Karpas-422 (cell line): ENCODE data around the gene AKNA. TPM values are rescaled to one million over a fixed set of nuclear protein-coding genes. Genes with fewer than 3 reads are reported as not detected.

Source experiments
- DNase-seq: peaks from one replicate; pipeline ENCODE4 v3.0.0-alpha.2; 2015
- H2AFZ ChIP-seq: fragments of 200-600 bp; sonication (generic); 2 replicates; pipeline ENCODE4 v1.6.1; 2014; ENCODE audit warnings: antibody characterized with exemption, low read length, mixed read lengths
- H3K27ac ChIP-seq: fragments of 200-600 bp; sonication (generic); 2 replicates; pipeline ENCODE4 v1.5.1; 2014; ENCODE audit warnings: mild to moderate bottlenecking, low read length, moderate library complexity
- H3K27me3 ChIP-seq: fragments of 200-600 bp; sonication (generic); 2 replicates; pipeline ENCODE4 v1.6.1; 2014; ENCODE audit warnings: low read length, mixed read lengths
- H3K36me3 ChIP-seq: fragments of 200-600 bp; sonication (generic); 2 replicates; pipeline ENCODE4 v1.6.1; 2014; ENCODE audit warnings: low read length, mixed read lengths; ENCODE audit not compliant: insufficient read depth
- H3K4me1 ChIP-seq: fragments of 200-600 bp; sonication (generic); 2 replicates; pipeline ENCODE4 v1.6.1; 2014; ENCODE audit warnings: mild to moderate bottlenecking, low read length, mixed read lengths
- H3K4me2 ChIP-seq: fragments of 200-600 bp; sonication (generic); 2 replicates; pipeline ENCODE4 v1.6.1; 2014; ENCODE audit warnings: low read length, low read depth, mild to moderate bottlenecking; ENCODE audit not compliant: poor library complexity, severe bottlenecking
- H3K4me3 ChIP-seq: fragments of 200-600 bp; sonication (generic); 2 replicates; pipeline ENCODE4 v1.5.1; 2014; ENCODE audit warnings: mild to moderate bottlenecking, antibody characterized with exemption, low read length, mixed read lengths
- H3K79me2 ChIP-seq: fragments of 200-600 bp; sonication (generic); 2 replicates; pipeline ENCODE4 v1.6.1; 2014; ENCODE audit warnings: mild to moderate bottlenecking, low read length, mixed read lengths
- H3K9ac ChIP-seq: fragments of 200-600 bp; sonication (generic); 2 replicates; pipeline ENCODE4 v1.6.0; 2014; ENCODE audit warnings: low read length
- H3K9me2 ChIP-seq: fragments of 200-600 bp; sonication (generic), shearing (Covaris generic); replicated peaks from 2 replicates; pipeline ENCODE4 v1.6.0; 2014; ENCODE audit warnings: mild to moderate bottlenecking, low read length, moderate library complexity; ENCODE audit not compliant: insufficient read depth
- H3K9me3 ChIP-seq: fragments of 300-700, 200-600 bp; sonication (generic); 2 replicates; pipeline ENCODE4 v1.6.1; 2014; ENCODE audit warnings: low read length, mixed read lengths
- H4K20me1 ChIP-seq: fragments of 200-600 bp; sonication (generic); 2 replicates; pipeline ENCODE4 v1.6.1; 2014; ENCODE audit warnings: mild to moderate bottlenecking, antibody characterized with exemption, low read length, low read depth; ENCODE audit not compliant: insufficient read depth
- total RNA-seq: library from RNA; depleted of rRNA; stranded (reverse); fragments of >200 nt; shearing (Covaris generic); gene quantifications from 2 replicates; pipeline ENCODE4 v1.2.3, GENCODE V29; 2014; ENCODE audit warnings: low replicate concordance

Gene AKNA
- total RNA-seq, 1 experiment from 2014 or later: 77.9 TPM

GRCh38 chr9:114431003-114431402 is 43.2 kb upstream of the AKNA start:
- DNase-seq: no peak
- Histone ChIP-seq H3K9ac (no peak overlapping the region), H3K27me3 (no peaks in the 10 kb centered on the region), H3K4me3 (no peak overlapping the region), H3K79me2 (no peaks in the 10 kb centered on the region), H4K20me1 (no peaks in the 10 kb centered on the region), H3K9me2 (no peaks in the 10 kb centered on the region), H3K9me3 (no peaks in the 10 kb centered on the region), H3K27ac (no peak overlapping the region), H3K4me1 (no peaks in the 10 kb centered on the region), H3K36me3 (no peaks in the 10 kb centered on the region), H2AFZ (no peak overlapping the region), H3K4me2 (no peak overlapping the region)

DNA sequence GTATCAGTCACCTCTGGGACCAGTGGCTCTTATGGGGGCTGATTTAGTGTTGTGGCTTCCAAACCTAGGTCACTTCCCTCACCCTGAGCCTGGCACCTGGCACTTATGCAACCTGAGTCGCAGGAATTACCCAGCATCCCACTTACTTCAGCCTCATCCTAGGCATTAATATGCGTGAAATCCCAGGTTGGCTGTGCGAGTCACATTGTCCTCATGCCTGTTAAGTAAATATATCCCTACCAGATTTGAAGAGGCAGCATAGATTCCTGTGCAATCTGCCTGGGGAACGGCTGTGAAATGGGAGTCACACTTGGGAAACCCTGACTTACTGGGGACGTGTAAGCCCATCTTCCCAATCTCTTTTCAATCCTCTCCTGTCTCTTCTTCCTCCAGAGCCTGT is 42.7 kb upstream of the AKNA start:
- Histone ChIP-seq H3K9me2 (no peaks in the 10 kb centered on the region), H4K20me1 (no peaks in the 10 kb centered on the region), H3K27ac (no peak overlapping the region), H3K4me1 (no peaks in the 10 kb centered on the region), H3K9ac (no peak overlapping the region), H3K27me3 (no peaks in the 10 kb centered on the region), H2AFZ (no peak overlapping the region), H3K36me3 (no peaks in the 10 kb centered on the region), H3K4me3 (no peak overlapping the region), H3K4me2 (no peak overlapping the region), H3K79me2 (no peaks in the 10 kb centered on the region), H3K9me3 (no peaks in the 10 kb centered on the region)
- DNase-seq: no peak

- Histone ChIP-seq H3K4me1 (no peaks in the 10 kb centered on the region), H3K4me3 (no peak overlapping the region), H3K27ac (no peak overlapping the region), H3K9me2 (no peaks in the 10 kb centered on the region), H3K27me3 (no peaks in the 10 kb centered on the region), H2AFZ (no peak overlapping the region), H3K9me3 (no peaks in the 10 kb centered on the region), H3K4me2 (no peak overlapping the region), H3K79me2 (no peaks in the 10 kb centered on the region), H4K20me1 (no peaks in the 10 kb centered on the region), H3K9ac (no peak overlapping the region), H3K36me3 (no peaks in the 10 kb centered on the region)
- DNase-seq: no peak
Measured at GRCh38 chr9:114429488-114429887, 41.7 kb upstream of the AKNA start.

GRCh38 chr9:114428466-114428865 is 40.7 kb upstream of the AKNA start:
- no peak for DNase-seq
- Histone ChIP-seq H3K9me3 (no peaks in the 10 kb centered on the region), H3K27ac (no peak overlapping the region), H3K9me2 (no peaks in the 10 kb centered on the region), H3K36me3 (no peaks in the 10 kb centered on the region), H4K20me1 (no peaks in the 10 kb centered on the region), H3K4me2 (no peak overlapping the region), H2AFZ (no peak overlapping the region), H3K79me2 (no peaks in the 10 kb centered on the region), H3K9ac (no peak overlapping the region), H3K4me3 (no peak overlapping the region), H3K4me1 (no peaks in the 10 kb centered on the region), H3K27me3 (no peaks in the 10 kb centered on the region)

- Histone ChIP-seq H3K9me3 (no peaks in the 10 kb centered on the region), H3K36me3 (no peaks in the 10 kb centered on the region), H3K4me1 (no peaks in the 10 kb centered on the region), H3K79me2 (no peaks in the 10 kb centered on the region), H3K9me2 (no peaks in the 10 kb centered on the region), H3K4me2 (no peak overlapping the region), H3K27me3 (no peaks in the 10 kb centered on the region), H4K20me1 (no peaks in the 10 kb centered on the region), H3K27ac (no peak overlapping the region), H3K9ac (no peak overlapping the region), H2AFZ (no peak overlapping the region), H3K4me3 (no peak overlapping the region)
- no peak for DNase-seq
Measured at GRCh38 chr9:114427644-114428043, 39.9 kb upstream of the AKNA start.

DNA sequence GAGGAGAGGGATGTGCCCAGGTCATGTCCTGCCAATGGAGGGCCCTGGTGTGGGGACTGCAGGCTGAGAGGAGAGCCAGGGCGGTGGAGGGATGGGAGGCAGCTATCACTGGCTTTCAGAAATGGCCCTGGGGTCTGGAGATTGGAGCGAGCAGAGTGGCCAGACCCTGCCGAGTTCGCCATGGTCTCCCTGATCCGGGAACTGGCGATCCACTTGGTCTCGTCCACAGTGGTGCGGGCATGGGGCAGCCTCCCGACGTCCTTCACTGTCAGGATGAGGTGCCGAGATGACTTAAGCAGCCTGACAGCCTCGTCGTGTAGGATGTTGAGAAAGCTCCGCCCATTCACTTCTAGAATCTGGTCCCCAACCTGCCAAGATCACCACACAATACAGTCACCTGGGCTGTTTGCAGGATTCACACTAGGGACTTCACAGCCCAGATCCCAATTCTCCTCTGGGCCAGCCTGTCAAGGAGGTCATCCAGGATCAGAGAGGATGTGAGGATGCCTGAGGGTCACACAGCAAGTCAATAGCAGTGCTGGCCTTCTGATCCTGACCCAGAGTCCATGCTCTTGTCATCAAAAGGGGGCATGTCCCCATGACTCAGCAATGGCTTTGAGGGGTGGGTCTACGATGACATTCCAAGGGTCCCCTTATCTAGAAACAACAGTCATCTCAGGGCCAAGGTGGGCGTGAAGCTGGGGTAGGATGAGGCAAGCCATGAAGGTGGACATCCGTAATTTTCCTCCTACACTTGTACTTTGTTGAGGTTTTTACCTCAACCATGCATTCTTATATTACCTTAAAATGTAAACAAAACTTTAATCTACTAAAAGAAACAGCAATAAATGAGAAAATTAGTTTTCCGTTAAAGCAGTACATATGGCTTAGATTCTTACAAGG is 38.5 kb upstream of the AKNA start:
- H3K4me3 ChIP-seq: no peak overlapping the region
- H3K9me2 ChIP-seq: no peaks in the 10 kb centered on the region
- no peaks in the 10 kb centered on the region for H3K4me1 ChIP-seq
- H3K9me3 ChIP-seq: no peaks in the 10 kb centered on the region
- no peaks in the 10 kb centered on the region for H4K20me1 ChIP-seq
- no peaks in the 10 kb centered on the region for H3K79me2 ChIP-seq
- H3K36me3 ChIP-seq: no peaks in the 10 kb centered on the region
- no peak overlapping the region for H3K27ac ChIP-seq
- no peak for DNase-seq
- no peak overlapping the region for H2AFZ ChIP-seq
- no peak overlapping the region for H3K9ac ChIP-seq
- no peak overlapping the region for H3K4me2 ChIP-seq
- H3K27me3 ChIP-seq: no peaks in the 10 kb centered on the region

DNA sequence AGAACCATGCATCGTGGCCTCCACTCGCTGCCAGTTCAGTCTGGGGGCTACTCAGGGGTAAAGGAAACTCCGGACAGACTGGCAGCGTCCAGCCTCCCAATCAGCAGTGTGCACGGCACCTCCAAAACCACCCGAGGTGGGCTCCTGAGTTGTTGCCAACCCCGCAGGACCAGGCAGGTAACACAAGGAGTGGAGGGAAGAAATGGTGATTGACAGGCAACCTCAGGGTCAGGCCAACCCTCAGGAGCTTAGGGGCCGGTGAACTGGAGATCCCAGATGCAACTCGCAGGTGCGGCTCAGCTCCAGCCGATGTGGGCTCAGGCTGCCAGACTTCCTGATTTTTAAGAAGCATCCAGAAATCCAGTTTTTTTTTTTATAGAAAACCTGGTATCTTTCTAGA is 37.3 kb upstream of the AKNA start:
- Histone ChIP-seq H3K9ac (no peak overlapping the region), H3K4me3 (no peak overlapping the region), H3K4me2 (no peak overlapping the region), H3K9me3 (no peaks in the 10 kb centered on the region), H3K4me1 (no peaks in the 10 kb centered on the region), H3K9me2 (no peaks in the 10 kb centered on the region), H3K27ac (no peak overlapping the region), H3K27me3 (no peaks in the 10 kb centered on the region), H2AFZ (no peak overlapping the region), H3K36me3 (no peaks in the 10 kb centered on the region), H3K79me2 (no peaks in the 10 kb centered on the region), H4K20me1 (no peaks in the 10 kb centered on the region)
- DNase-seq: no peak

GRCh38 chr9:114424126-114424525 is 36.3 kb upstream of the AKNA start:
- no peaks in the 10 kb centered on the region for H3K9me3 ChIP-seq
- H3K79me2 ChIP-seq: no peaks in the 10 kb centered on the region
- H4K20me1 ChIP-seq: no peaks in the 10 kb centered on the region
- no peaks in the 10 kb centered on the region for H3K9me2 ChIP-seq
- no peak overlapping the region for H2AFZ ChIP-seq
- no peak overlapping the region for H3K4me3 ChIP-seq
- H3K27me3 ChIP-seq: no peaks in the 10 kb centered on the region
- DNase-seq: no peak
- no peak overlapping the region for H3K27ac ChIP-seq
- no peak overlapping the region for H3K9ac ChIP-seq
- H3K36me3 ChIP-seq: no peaks in the 10 kb centered on the region
- H3K4me2 ChIP-seq: no peak overlapping the region
- H3K4me1 ChIP-seq: no peaks in the 10 kb centered on the region
